CD4-positive, alpha-beta T cell treated with Interleukin-12 subunit alpha and Interleukin-12 subunit beta, for 1 hour (primary cell): Measurements from ENCODE around the gene SEL1L3.
"Not testable (repeated sequence)": the region's sequence is repeated elsewhere in the genome, so short reads cannot be mapped to it uniquely, and the experiment has no call there.

Experiments used
- DNase-seq: peaks from one replicate; pipeline ENCODE4 v3.0.0-alpha.2; 2020

The SEL1L3 gene

GRCh38 chr4:25862411-25863346 lies at the start of gene SEL1L3:
Gene SEL1L3 (minus strand): TSS chr4:25862988. CDS start chr4:25862836, 152 bp downstream.
- peak; percentile 59 for DNase-seq

- no peak for DNase-seq
Observed at GRCh38 chr4:25911356-25911755, 48.6 kb upstream of the SEL1L3 start.

- DNase-seq, result no peak
Observed at GRCh38 chr4:25908491-25908901, 45.7 kb upstream of the SEL1L3 start.

- not testable (repeated sequence) for DNase-seq
Observed at GRCh38 chr4:25906113-25906512, 43.3 kb upstream of the SEL1L3 start.

- DNase-seq, result no peak
Observed at GRCh38 chr4:25905371-25905770, 42.6 kb upstream of the SEL1L3 start.

- no peak for DNase-seq
Observed at GRCh38 chr4:25904748-25905082, 41.9 kb upstream of the SEL1L3 start.

- DNase-seq, result no peak
Observed at GRCh38 chr4:25903900-25904747, 41.3 kb upstream of the SEL1L3 start.

- DNase-seq, result no peak
Observed at GRCh38 chr4:25901030-25901430, 38.2 kb upstream of the SEL1L3 start.

GRCh38 chr4:25900310-25900709 lies 37.5 kb upstream of the SEL1L3 start:
- DNase-seq, result no peak

GRCh38 chr4:25896776-25897539 lies 34.2 kb upstream of the SEL1L3 start:
- no peak for DNase-seq

- DNase-seq, result no peak
Observed at GRCh38 chr4:25892796-25893195, 30.0 kb upstream of the SEL1L3 start.

GRCh38 chr4:25890571-25891485 lies 28.0 kb upstream of the SEL1L3 start:
- no peak for DNase-seq

- DNase-seq, result no peak
Observed at GRCh38 chr4:25889589-25890503, 27.1 kb upstream of the SEL1L3 start.

- no peak for DNase-seq
Observed at GRCh38 chr4:25888781-25889180, 26.0 kb upstream of the SEL1L3 start.

GRCh38 chr4:25884031-25884782 lies 21.4 kb upstream of the SEL1L3 start:
- DNase-seq, result no peak

- no peak for DNase-seq
Observed at GRCh38 chr4:25883565-25883964, 20.8 kb upstream of the SEL1L3 start.

- no peak for DNase-seq
Observed at GRCh38 chr4:25882226-25882625, 19.4 kb upstream of the SEL1L3 start.

- no peak for DNase-seq
Observed at GRCh38 chr4:25881193-25881592, 18.4 kb upstream of the SEL1L3 start.

- no peak for DNase-seq
Observed at GRCh38 chr4:25879991-25880651, 17.3 kb upstream of the SEL1L3 start.
